H1 (cell line): Measurements from ENCODE around the gene HSD17B10.

Experiments used
- BACH1 ChIP-seq: IDR thresholded peaks from 2 replicates; pipeline ENCODE4 v1.6.1; 2012; ENCODE audit warnings: low read length, improper control_type of control experiment
- JUN ChIP-seq: IDR thresholded peaks from 2 replicates; pipeline ENCODE4 v1.6.1; 2011; ENCODE audit warnings: low read depth, mild to moderate bottlenecking, improper control_type of control experiment, low read length
- MAX ChIP-seq: IDR thresholded peaks from 2 replicates; pipeline ENCODE4 v1.6.1; 2012; ENCODE audit warnings: inconsistent platforms

- TF ChIP-seq BACH1 (no peak), JUN (no peak), MAX (no peak)
Observed at GRCh38 chrX:53435997-53436396, 1.8 kb upstream of the HSD17B10 start.
